Dermis microvascular lymphatic vessel endothelial cell (primary cell): ENCODE results near the gene TBCA. TPM values are rescaled to one million over a fixed set of nuclear protein-coding genes. Genes with fewer than 3 reads are reported as not detected.

Experiments
- DNase-seq, 2 donors: peaks; one replicate each; pipeline versions ENCODE4 v3.0.0 to v3.0.0-alpha.2; 2010; ENCODE audit warnings: low read depth in 2 of 2
- total RNA-seq: library from RNA; depleted of rRNA; stranded (reverse); fragments of >200 nt; gene quantifications from 2 replicates; pipeline ENCODE4 v1.2.1, GENCODE V29; 2014

The TBCA gene
- 49.7 and 75.1 TPM in 2 replicates for total RNA-seq

- peak; percentile 78 to 94 for DNase-seq
Measured at GRCh38 chr5:77775790-77776553, at the start of gene TBCA. Gene TBCA (minus strand): TSS chr5:77776339. CDS start chr5:77776257, 82 bp downstream.

- no peak for DNase-seq
Measured at GRCh38 chr5:77824981-77825380, 48.8 kb upstream of the TBCA start.

- DNase-seq, result no peak
Measured at GRCh38 chr5:77816686-77817085, 40.5 kb upstream of the TBCA start.

GRCh38 chr5:77812926-77813589, 36.9 kb upstream of the TBCA start:
- no peak for DNase-seq

- DNase-seq, result no peak
Measured at GRCh38 chr5:77806213-77806843, 30.2 kb upstream of the TBCA start.

- no peak for DNase-seq
Measured at GRCh38 chr5:77798456-77798855, 22.3 kb upstream of the TBCA start.

- DNase-seq, result no peak
Measured at GRCh38 chr5:77797136-77797535, 21.0 kb upstream of the TBCA start.

- DNase-seq, result no peak
Measured at GRCh38 chr5:77795846-77796245, 19.7 kb upstream of the TBCA start.

GRCh38 chr5:77795268-77795667, 19.1 kb upstream of the TBCA start:
- no peak for DNase-seq

- DNase-seq, result no peak
Measured at GRCh38 chr5:77791926-77792325, 15.8 kb upstream of the TBCA start.

GRCh38 chr5:77791356-77791755, 15.2 kb upstream of the TBCA start:
- DNase-seq, result no peak

GRCh38 chr5:77785229-77785628, 9.1 kb upstream of the TBCA start:
- DNase-seq, result no peak

- DNase-seq, result no peak
Measured at GRCh38 chr5:77784735-77785134, 8.6 kb upstream of the TBCA start.

GRCh38 chr5:77781076-77781475, 4.9 kb upstream of the TBCA start:
- DNase-seq, result no peak

GRCh38 chr5:77778881-77779438, 2.8 kb upstream of the TBCA start:
- no peak for DNase-seq

GRCh38 chr5:77778398-77778797, 2.3 kb upstream of the TBCA start:
- no peak for DNase-seq

- no peak for DNase-seq
Measured at GRCh38 chr5:77777911-77778310, 1.8 kb upstream of the TBCA start.

GRCh38 chr5:77777281-77777892, 1.2 kb upstream of the TBCA start:
- DNase-seq, result no peak

GRCh38 chr5:77776554-77777206, 541 bp upstream of the TBCA start:
- DNase-seq, result no peak

GRCh38 chr5:77774981-77775789, 954 bp downstream of the TBCA start:
- DNase-seq, result peak in 1 of 2 donors; percentile 4
